Measurements from ENCODE around the gene KLHL17. TPM values are rescaled to one million over a fixed set of nuclear protein-coding genes. Genes with fewer than 3 reads are reported as not detected.

KLHL17 gene
- total RNA-seq, 4 donors from 2014 or later, result 4.4 to 10.0 (median 5.0) TPM

GRCh38 chr1:1000357-1001056 is 40.1 kb downstream of the KLHL17 start:
- TF ChIP-seq CTCF (IDR thresholded peaks at IDR 0.05; ENCODE audit: low read depth), result no peak

- no peak for TF ChIP-seq CTCF (IDR thresholded peaks at IDR 0.05; ENCODE audit: low read depth)
These were observed 40.8 kb downstream of the KLHL17 start for GRCh38 chr1:1001057-1001783.

GRCh38 chr1:1003618-1004419 is 43.4 kb downstream of the KLHL17 start:
- TF ChIP-seq CTCF (IDR thresholded peaks at IDR 0.05; ENCODE audit: low read depth), result no peak

GRCh38 chr1:1004420-1004779 is 44.0 kb downstream of the KLHL17 start:
- TF ChIP-seq CTCF (IDR thresholded peaks at IDR 0.05; ENCODE audit: low read depth), result no peak

- TF ChIP-seq CTCF (IDR thresholded peaks at IDR 0.05; ENCODE audit: low read depth), result no peak
These were observed 44.7 kb downstream of the KLHL17 start for GRCh38 chr1:1004780-1005697.

GRCh38 chr1:1005774-1006304 is 45.5 kb downstream of the KLHL17 start:
- no peak for TF ChIP-seq CTCF (IDR thresholded peaks at IDR 0.05; ENCODE audit: low read depth)
